Spleen (tissue), 7 donors: Measurements from ENCODE around the gene KLHL9.

Experiments used
- CTCF ChIP-seq, 11 experiments: fragments of 200-600 bp in 7 of 11; fragments of 450-650 bp in 4 of 11; sonication (generic) in 4 of 11; IDR thresholded peaks in 8 of 11; conservative IDR thresholded peaks in 3 of 11; 1 replicate in 7 of 11; 2 replicates in 4 of 11; pipeline versions ENCODE4 v1.4.0 to v1.8.0; 2016 to 2021; ENCODE audit warnings: antibody characterized with exemption in 11 of 11, inconsistent platforms in 4 of 11, mild to moderate bottlenecking in 1 of 11
- POLR2A ChIP-seq, 3 donors: fragments of 450-650 bp; IDR thresholded peaks; one replicate each; pipeline ENCODE4 v1.5.1; 2017; ENCODE audit warnings: antibody characterized with exemption in 3 of 3, mild to moderate bottlenecking in 1 of 3
- donor health status: DM: no; HTN: no; CAD: no; lungs with moderate emphysema.
- donor health status: DM: no; HTN: no; CAD: no.
- donor health status: DM: no; HTN: no; CAD: no.

GRCh38 chr9:21324047-21324446, 11.2 kb downstream of the KLHL9 start:
- TF ChIP-seq POLR2A (IDR thresholded peaks at IDR 0.05): no peak
- TF ChIP-seq CTCF (IDR thresholded peaks at IDR 0.05 in 8 of 11, conservative IDR thresholded peaks at IDR 0.05 in 3 of 11): no peak
